HG03469 (cell line): ENCODE measurements around the gene KIAA1958.
"Not testable (repeated sequence)": the region's sequence is repeated elsewhere in the genome, so short reads cannot be mapped to it uniquely, and the experiment has no call there.

ENCODE experiments used
- ATAC-seq: cut with Tn5 transposase; IDR thresholded peaks from one replicate; pipeline ENCODE4 v1.9.1; 2021; ENCODE audit warnings: mild to moderate bottlenecking, moderate library complexity, moderate number of reproducible peaks; ENCODE audit not compliant: unreplicated experiment

The KIAA1958 gene

DNA sequence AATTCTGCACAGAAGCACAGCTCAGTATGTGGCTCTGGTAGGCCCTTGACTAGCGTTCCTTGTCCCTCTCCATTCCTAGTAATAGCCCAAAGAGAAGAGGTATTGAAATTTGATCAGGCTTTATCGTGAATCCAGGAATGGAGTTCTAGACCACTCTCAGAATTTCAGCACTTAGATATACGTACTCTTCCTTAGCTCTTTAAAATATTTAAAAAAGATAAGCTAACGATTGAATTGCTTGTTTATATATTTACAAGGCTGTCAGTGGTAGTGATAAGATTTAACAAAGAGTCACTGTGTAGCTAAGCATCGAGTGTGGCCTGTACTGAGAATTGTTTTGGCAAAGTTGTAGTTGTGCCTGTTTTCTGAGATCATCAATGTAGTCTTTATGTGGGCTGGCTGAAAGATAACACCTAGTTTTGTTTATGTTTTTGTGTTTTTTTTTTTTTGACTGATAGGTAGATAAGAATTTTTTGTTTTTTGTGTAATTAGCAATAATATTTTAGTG, 2.5 kb downstream of the KIAA1958 start:
- ATAC-seq: no peak

DNA sequence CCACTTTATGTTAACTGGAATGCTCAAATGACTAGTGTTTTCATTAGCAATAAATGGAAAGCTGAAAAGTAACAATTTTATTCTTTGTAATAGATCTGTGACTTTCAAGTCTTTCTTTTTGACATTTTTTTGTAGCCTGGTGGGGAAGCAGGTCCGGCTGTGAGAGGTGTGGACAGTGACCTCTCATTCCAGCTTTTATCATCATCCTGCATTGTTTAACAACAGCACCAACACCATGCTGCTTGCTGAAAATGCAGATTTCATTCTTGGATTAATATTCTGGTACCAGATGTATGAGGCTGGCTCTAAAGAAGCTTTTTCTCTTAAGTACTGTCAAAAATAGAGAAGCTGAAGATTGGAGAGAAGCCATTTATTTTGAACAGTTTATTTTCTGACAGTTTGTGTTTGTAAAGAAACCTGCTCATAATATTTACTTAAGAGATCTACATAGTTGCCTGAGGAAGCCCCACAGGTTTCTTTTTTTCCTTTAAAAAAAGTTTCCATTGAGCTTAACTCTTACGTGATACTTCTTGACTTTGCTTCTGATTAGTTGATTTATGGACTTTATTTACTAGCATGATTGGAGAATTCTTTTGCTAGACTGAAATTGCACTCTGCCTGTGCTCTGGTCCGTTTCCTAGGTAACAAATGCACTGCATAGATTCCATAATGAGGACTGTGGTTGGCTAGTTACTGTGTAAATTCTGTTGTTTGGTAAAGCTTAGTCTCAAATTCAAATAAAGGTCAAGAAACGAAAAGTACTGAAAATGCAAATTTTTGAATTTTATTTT, 3.4 kb downstream of the KIAA1958 start:
- ATAC-seq: no peak

DNA sequence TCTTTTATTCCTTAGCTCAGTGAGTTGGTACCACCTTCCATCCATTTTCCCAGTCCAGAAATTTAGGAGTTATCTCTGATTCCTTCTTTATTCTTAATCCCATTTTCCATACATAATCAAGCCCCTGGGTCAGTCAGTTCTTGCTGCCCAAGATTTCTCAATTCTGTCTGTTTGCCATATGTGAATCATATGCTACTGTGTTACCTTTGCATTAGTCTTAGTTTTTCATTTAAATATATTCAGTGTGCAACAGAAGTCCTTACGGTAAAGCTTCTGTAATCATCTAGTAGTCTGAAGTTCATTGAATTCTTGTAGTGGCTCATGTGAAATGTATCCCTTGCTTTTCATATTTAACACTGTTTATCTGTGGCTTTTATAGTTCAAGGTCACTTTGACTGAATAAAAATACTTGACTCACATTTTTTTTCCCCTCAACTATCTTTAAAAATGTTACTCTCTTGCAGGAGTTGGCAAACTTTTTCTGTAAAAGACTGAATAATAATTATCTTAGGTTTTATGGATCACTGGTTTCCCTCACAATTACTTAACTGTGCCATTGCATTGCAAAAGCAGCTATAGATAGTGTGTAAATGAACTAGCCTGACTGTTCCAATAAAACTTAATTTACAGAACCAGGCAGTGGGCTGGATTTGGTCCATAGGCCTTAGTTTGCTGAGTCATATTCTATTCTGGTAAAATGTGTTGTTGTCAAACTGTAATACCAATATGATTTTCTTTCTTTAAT, 6.9 kb downstream of the KIAA1958 start:
- no peak for ATAC-seq

DNA sequence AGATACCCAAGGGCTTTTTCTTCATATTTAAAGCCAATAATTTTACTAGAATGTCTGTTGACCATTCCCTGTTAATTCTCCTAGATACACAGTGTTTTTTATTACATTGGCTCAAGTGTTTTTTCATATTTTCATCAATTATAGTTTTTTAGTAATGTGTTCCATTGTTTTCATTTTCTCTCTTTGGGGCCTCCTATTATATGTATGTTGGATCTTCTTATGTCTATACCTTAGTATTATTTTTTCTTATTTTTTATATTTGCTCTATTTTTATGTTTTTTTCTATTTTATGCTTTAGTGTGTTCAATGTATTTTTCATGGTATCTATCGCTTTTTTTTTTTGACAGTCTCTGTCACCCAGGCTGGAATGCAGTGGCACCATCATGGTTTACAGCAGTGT, 7.5 kb downstream of the KIAA1958 start:
- ATAC-seq: no peak

DNA sequence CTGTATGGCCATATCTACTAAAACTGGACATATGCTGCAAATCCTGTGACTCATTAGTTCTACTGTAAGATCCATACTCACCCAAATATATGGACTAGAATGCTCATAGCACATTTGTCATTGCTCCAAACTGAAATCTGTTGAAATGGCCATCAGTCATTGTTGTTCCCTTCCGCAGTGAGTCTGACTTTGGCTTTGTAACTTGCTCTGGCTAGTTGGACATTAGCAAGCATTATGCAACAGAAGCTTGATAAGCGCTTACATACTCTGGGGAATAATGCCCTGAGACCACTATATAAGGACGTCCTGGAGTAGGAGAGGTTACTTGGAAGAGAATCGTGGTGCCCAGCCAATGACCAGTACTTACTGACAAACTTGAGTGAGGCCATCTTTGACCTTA, 9.0 kb downstream of the KIAA1958 start:
- ATAC-seq: no peak

DNA sequence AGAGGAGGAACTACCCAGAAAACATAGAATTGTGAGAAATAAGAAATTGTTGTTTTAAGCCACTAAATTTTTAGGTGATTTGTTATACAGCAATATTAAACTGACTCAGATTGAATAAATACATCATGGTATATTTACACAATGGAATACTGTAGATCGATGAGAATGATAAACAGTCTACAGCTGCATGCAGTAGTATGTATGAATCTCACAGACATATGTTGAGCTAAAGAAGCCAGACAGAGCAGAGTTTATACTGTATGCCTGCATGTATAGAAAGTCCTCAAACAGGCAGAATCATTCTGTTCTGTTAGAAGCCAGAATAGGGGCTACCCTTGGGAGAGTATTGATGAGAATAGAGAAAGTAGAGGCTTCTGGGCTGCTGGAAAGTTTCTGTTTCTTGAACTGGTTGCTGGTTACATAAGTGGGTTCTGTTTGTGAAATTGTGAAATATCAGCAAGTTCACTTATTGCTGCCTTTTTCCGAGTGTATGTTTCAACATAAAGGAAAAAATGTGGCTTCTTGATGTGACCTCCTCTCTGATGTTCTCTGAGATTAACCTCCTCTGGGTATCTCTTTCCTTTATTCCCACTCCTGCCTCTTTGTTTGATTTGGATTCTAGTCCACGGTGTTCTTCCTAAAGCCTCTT, 9.6 kb downstream of the KIAA1958 start:
- no peak for ATAC-seq

DNA sequence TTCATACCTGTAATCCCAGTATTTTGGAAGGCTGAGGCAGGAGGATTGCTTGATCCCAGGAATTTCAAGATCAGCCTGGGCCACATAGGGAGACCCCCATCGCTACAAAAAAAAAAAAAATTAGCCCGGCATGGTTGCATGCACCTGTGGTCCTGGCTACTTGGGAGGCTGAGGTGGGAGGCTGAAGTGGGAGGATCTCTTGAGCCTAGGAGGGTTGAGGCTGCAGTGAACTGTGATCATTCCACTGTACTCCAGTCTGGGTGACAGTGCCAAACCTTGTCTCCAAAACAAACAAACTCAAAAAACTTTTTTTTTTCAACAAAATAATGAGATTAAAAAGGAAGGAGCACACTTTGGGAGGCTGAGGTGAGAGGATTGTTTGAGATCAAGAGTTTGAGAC, 14.2 kb downstream of the KIAA1958 start:
- ATAC-seq: no peak

DNA sequence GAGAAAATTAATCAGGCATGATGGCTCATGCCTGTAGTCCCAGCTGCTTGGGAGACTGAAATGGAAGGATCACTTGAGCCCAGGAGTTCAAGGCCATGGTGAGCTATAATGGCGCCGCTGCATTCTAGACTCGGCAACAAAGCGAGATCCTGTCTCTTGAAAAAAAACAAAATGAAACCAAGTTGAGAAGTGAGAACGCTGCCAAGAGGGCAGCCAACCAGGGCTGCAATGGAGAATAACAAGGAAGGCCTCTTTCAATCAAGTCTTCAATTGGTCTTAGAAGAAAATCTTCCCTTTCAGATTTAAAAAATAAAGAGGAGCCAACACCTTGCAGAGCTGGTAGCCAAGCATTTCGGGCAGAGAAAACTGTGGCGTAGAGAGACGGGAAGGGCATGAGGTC, 14.7 kb downstream of the KIAA1958 start:
- no peak for ATAC-seq

DNA sequence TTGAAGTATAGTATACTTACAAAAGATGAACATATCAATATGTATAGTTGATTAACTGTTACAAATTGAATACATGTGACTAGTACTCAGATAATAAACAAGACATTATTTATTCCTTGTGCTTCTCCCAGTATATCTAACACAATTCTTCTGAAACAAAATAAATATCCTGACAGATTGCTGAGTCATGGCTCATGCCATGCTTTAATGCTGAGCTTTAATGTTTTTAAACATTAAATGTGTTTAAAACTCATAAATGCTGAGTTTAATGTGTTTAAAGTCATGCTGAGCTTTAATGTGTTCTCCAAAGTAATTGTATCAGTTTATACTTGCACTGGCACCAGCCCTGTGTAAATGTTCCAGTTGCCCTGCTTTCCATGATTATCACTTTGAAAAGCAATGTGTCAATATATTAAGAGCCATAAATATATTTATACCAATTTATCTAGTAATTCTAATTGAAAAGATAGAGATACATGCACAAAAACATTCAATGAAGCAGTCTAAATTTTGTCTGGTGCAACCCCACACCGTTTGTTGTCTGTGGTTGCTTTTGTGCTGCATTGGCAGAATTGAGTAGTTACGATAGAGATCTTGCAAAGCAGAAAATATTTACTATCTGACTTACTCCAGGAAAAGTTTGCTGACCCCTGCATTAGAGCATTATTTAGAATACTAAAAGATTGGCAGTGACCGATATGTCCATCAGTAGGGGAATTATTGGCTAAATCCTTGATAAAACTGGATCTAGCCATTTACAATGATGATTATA, 15.7 kb downstream of the KIAA1958 start:
- ATAC-seq: no peak

DNA sequence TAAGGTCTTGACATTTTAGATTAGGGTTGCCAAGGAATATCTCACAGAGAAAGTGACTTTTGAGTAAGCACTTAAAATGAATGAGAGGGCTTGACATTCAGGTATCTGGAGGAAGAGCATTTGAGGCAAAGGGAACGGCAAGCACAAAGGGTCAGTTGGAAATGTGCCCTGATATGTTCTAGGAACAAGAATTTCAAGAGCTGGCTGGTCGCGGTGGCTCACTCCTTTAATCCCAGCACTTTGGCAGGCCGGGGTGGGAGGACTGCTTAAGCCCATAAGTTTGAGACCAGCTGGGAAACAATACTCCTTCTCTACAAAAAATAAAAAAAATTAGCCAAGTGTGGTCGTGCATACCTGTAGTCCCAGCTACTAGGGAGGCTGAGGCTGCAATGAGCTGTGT, 16.5 kb downstream of the KIAA1958 start:
- no peak for ATAC-seq

DNA sequence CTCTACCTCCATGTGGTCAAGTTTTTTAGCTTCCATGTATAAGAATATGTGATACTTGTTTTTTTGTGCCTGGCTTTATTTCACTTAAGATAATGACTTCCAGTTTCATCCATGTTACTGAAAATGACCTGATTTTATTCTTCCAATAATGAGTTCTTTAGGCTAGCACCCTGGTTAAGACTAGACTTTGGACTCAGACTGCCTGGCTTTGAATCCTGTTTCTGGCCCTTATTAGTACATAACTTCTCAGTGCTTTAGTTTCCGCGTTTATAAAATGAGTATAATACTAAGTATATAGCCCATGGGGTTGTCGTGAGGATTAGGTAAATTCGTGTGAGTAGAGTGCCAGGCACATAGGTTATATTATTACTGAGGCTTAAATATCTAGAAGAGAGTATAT, 18.5 kb downstream of the KIAA1958 start:
- no peak for ATAC-seq

DNA sequence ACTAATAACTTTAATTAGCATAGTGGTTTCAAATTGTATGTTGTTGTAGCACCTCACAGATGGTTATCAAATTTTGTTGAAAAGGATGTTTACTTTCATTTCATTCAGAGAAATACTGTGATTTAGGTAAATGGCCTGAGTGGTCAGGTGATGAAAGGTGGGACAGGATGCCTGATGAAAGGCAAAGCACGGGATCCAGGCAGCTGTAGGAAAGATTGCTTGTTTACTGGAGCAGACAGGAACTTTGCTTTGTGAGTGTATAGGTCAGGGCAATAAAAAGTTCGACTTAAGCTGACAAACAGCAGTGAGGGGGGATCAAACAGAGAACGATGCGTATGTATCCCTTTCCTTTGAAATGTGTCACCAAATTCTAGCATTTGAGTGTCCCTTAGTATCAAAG, 19.0 kb downstream of the KIAA1958 start:
- ATAC-seq: no peak

DNA sequence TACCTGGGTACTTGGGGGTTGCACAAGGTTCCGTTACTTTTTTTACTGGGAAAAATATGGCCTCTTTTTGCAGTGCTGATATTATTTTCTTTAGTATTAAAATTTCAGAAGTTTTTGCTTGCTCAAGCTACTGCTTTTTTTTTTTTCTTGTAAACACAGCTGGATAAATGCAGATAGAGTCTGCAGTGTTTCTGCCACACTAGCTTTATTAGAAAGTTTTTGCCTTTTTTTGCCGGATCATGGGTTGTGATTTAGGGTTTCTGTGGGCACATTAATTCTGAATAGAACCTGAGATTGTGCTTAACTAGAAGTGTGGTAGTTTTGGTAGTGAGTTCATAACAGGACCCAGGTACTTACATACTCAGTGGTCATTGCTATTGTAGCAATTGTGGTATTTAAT, 19.9 kb downstream of the KIAA1958 start:
- ATAC-seq: no peak

DNA sequence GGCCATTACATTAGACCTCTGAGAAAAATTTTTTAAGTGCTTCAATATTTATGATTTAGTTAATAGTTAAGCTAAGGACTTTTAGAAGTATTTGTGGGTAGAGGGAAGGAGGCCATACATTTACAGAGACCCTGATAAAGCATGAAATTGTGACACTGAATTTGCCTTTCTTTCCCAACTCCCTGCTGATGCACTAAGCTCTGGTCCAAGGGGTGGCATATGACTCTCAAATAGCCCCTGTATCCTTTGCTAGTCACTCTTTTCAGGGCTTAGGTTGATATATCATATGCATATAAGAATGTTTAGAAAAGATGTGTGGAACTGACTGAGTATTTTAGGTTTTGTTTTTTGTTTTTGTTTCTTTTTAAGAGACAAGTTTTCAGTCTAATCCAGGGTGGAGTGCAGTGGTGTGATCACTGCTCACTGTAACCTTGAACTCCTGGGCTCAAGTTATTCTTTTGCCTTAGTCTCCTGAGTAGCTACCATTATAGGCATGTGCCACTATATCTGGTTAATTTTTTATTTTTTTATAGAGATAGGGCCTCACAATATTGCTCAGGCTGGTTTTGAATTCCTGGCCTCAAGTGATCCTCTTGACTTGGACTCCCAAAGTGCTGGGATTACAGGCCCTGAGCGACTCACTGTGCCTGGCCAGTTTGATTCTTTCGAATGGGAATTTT, 20.5 kb downstream of the KIAA1958 start:
- no peak for ATAC-seq

DNA sequence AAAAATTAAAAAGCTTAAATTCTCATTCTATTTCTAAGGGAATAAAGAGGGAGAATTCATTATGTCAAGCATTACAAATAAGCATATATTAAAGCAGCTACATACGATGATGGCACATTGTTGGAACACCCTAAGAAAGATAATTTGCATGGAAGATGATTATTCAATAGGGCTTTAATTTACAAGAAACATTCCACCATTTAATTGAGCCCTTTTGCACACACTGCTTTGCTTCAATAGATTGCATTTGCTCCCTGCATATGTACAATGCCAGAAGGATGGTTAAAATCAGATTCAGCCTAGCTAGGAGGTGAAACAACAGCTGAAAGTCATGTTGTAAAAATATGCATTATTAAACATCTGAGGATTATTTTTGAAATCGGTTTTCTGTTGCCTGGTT, 21.8 kb downstream of the KIAA1958 start:
- no peak for ATAC-seq

DNA sequence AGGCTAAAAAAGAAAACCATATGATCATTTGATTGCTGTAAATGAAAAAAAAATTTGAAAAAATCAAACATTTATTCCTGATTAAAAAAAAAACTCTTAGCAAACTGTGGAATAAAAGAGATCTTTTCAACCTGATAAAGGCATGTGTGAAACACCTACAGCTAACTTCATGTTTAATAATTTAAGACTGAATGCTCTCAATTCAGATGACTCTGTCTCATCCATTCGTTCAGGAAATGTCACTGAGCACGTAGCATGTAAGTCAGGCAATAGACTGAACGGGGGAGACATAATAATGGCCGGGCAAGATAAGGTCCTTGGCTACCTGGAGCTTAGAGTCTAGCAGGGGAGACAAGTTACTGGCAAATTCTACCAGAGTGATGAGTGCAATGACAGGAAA, 25.8 kb downstream of the KIAA1958 start:
- not testable (repeated sequence) for ATAC-seq

DNA sequence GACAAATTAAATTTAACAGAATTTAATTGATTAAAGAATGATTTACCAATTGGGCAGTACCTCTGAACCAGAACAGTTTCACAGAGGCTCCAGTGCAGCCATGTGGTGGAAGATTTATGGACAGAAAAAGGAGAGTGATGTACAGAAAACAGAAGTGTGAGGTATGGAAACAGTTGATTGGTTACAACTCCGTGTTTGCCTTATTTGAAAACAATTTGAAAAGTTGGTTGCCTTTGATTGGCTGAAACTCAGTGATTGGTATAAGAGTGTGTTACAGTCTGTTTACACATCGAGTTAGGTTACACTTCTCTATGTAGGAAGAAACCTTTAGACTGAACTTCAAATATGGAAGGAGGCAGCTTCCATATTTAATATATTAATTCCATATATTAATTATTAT, 30.1 kb downstream of the KIAA1958 start:
- ATAC-seq: no peak

DNA sequence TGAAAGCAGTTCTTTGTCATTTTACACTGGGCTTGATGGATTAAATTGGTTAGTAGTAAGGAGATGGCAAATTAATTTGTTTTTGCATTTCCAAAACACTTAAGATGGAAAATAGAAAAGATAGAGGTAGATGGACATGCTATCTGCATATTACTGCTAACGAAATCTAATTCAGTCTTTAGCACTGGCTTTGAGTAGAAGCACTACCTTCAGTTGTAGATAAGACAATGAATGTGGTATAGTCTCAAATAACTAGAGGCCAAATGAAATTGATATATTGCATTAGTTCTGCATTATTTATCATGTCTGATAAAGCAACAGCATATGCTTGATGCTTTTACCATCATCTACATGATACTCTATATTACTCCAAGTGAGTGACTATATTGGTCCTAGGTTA, 33.4 kb downstream of the KIAA1958 start:
- no peak for ATAC-seq

DNA sequence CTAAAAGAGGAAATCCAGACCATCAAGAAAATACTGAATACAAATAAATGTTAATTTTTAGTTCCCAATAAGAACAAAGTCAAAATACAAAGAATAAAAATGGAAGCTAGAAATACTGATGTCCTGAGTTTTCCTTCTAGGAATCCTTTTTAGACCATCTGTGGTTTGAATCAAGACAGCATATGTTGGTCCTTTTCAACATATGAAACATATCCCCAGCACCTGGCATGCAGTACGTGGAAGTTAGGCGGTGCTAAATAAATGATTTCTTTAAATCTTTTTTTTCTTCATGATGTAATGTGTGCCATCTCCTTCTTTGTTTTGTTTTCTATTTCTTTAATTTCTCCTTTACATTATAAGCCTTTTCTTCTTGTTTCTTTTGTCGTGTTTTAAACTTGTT, 34.0 kb downstream of the KIAA1958 start:
- ATAC-seq: no peak

DNA sequence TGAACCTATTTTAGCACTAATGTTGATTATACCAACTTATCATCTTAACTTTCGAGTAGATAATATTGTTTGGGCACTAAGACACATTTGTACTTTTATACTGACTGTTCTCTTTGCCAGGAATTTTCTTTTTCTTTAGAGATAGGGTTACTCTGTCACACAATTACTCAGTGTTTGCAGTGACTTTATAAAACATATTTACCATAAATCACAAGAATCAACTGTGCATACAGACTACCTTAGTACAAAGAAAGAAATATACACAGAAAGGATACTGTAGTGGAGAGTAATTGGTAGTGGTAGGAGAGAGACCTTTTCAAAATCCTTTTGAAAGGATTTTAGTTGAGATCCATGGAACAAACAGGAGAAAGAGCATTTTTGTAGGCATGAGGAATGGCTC, 40.3 kb downstream of the KIAA1958 start:
- ATAC-seq: no peak
